AG10803 (cell line): Measurements from ENCODE around the gene THRB.

Experiments
- DNase-seq: peaks from one replicate; pipeline ENCODE4 v3.0.0; 2010; ENCODE audit warnings: low read depth
- H3K4me3 ChIP-seq: 2 replicates; pipeline ENCODE4 v1.5.1; 2011; ENCODE audit warnings: mild to moderate bottlenecking, low read length, control low read depth
- CTCF ChIP-seq: conservative IDR thresholded peaks from 2 replicates; pipeline ENCODE4 v1.5.1; 2011; ENCODE audit warnings: mild to moderate bottlenecking, low read length, control low read depth, inconsistent platforms

THRB gene

DNA sequence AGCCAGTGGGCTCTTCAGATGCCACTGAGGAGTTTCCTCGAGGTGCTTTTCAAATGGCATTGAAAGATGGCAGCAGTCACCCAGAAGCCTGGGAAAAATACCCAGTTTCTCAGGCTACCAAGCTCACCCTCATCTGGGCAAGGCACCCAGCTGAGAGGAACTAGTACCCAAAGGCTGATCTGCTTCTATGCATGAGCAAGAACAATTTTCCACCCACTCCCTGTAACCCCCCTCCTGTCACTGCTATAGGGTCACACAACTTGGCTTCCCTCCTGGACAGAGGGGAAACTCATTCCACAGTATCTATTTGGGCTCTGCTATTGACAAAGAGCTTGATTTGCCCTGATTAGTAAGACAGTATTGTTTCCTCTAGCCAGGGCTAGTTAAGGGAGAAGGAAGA lies 31.9 kb downstream of the THRB start:
- no peak for DNase-seq

GRCh38 chr3:24460974-24461373 lies 33.7 kb downstream of the THRB start:
- no peak for DNase-seq
- no peak for TF ChIP-seq CTCF
- no peak overlapping the region for H3K4me3 ChIP-seq

More for the DNA sequence above, 31.9 kb downstream of the THRB start:
- no peak for TF ChIP-seq CTCF
- no peak overlapping the region for H3K4me3 ChIP-seq

- no peak for TF ChIP-seq CTCF
- no peak for DNase-seq
- no peak overlapping the region for H3K4me3 ChIP-seq
These were observed 36.9 kb downstream of the THRB start for GRCh38 chr3:24457719-24458118.

- DNase-seq = no peak
- no peak overlapping the region for H3K4me3 ChIP-seq
- no peak for TF ChIP-seq CTCF
These were observed 39.8 kb downstream of the THRB start for GRCh38 chr3:24454856-24455255.

DNA sequence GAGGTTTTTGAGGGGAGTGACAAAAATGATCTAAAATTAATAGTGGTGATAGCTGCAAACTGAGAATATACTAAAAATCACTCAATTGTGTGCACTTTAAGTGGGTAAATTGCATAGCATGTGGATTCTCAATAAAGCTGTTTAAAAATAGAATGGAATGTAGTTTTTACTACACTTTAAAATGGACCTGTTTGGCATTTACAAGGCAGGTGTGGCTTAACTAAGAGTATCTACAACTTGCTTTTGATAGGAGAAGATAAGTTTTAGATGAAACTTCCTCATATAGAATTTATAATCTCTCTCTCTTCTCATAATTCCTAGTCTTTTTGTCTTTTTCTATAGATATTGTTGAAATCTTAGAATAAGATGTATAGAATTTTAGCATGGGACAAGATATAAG lies 40.3 kb downstream of the THRB start:
- DNase-seq = no peak
- no peak overlapping the region for H3K4me3 ChIP-seq
- TF ChIP-seq CTCF = no peak

GRCh38 chr3:24451461-24452099 lies 43.1 kb downstream of the THRB start:
- no peak for TF ChIP-seq CTCF
- no peak for DNase-seq
- H3K4me3 ChIP-seq = no peak overlapping the region

- H3K4me3 ChIP-seq = no peak overlapping the region
- DNase-seq = no peak
- no peak for TF ChIP-seq CTCF
These were observed 44.3 kb downstream of the THRB start for GRCh38 chr3:24450160-24450907.
